ENCODE data around the gene IRS1.

Gene IRS1

GRCh38 chr2:226837334-226837733 lies 37.7 kb upstream of the IRS1 start:
- Histone ChIP-seq H4K20me1 (ENCODE audit: low read depth, low read length) (0 out of 2 replicates have a peak, but pooled peaks cover 7% of the 10 kb centered on the region), H3K79me2 (ENCODE audit: insufficient read depth, low read length) (peaks cover 65% of the 10 kb centered on the region), H3F3A (ENCODE audit: insufficient read depth) (peaks cover 31% of the 10 kb centered on the region), H3K27me3 (ENCODE audit: low read length) (no peaks in the 10 kb centered on the region), H2AFZ (ENCODE audit: low read depth, low read length, severe bottlenecking) (peak overlapping the region; percentile 60), H3K4me3 (ENCODE audit: insufficient read depth, low read length, poor library complexity, severe bottlenecking) (peak overlapping the region; percentile 90), H3K4me2 (ENCODE audit: low read depth, low read length, poor library complexity, severe bottlenecking) (peak overlapping the region; percentile 96), H3K9ac (ENCODE audit: low read length) (peak overlapping the region; percentile 99), H3K27ac (ENCODE audit: low read depth, low read length) (peak overlapping the region; percentile 97), H3K9me3 (ENCODE audit: insufficient read depth, low read length) (no peaks in the 10 kb centered on the region; the same call in 1 of the 2 replicates), H3K9me2 (replicated peaks; ENCODE audit: insufficient read depth, low read length) (no peaks in the 10 kb centered on the region), H3K36me3 (ENCODE audit: low read length) (peaks cover 26% of the 10 kb centered on the region)
- TF ChIP-seq EZH2phosphoT487 (conservative IDR thresholded peaks at IDR 0.05; ENCODE audit: low read length) (no peak), CTCF (IDR thresholded peaks at IDR 0.05; ENCODE audit: insufficient read depth, low read length, poor library complexity, severe bottlenecking) (no peak)

- 0 out of 2 replicates have a peak, but pooled peaks cover 14% of the 10 kb centered on the region for H4K20me1 ChIP-seq (ENCODE audit: low read depth, low read length)
- H3K9me3 ChIP-seq (ENCODE audit: insufficient read depth, low read length) = no peaks in the 10 kb centered on the region; the same call in 1 of the 2 replicates
- H3K4me2 ChIP-seq (ENCODE audit: low read depth, low read length, poor library complexity, severe bottlenecking) = peak overlapping the region; percentile 96
- peak overlapping the region; percentile 90 for H3K4me3 ChIP-seq (ENCODE audit: insufficient read depth, low read length, poor library complexity, severe bottlenecking)
- H3K36me3 ChIP-seq (ENCODE audit: low read length) = peaks cover 30% of the 10 kb centered on the region
- H2AFZ ChIP-seq (ENCODE audit: low read depth, low read length, severe bottlenecking) = no peak overlapping the region
- no peaks in the 10 kb centered on the region for H3K9me2 ChIP-seq (replicated peaks; ENCODE audit: insufficient read depth, low read length)
- TF ChIP-seq CTCF (IDR thresholded peaks at IDR 0.05; ENCODE audit: insufficient read depth, low read length, poor library complexity, severe bottlenecking) (no peak), EZH2phosphoT487 (conservative IDR thresholded peaks at IDR 0.05; ENCODE audit: low read length) (no peak)
- H3K79me2 ChIP-seq (ENCODE audit: insufficient read depth, low read length) = peaks cover 72% of the 10 kb centered on the region
- H3K27me3 ChIP-seq (ENCODE audit: low read length) = no peaks in the 10 kb centered on the region
- H3K9ac ChIP-seq (ENCODE audit: low read length) = peak overlapping the region; percentile 99
- H3F3A ChIP-seq (ENCODE audit: insufficient read depth) = peaks cover 39% of the 10 kb centered on the region
- peak overlapping the region; percentile 97 for H3K27ac ChIP-seq (ENCODE audit: low read depth, low read length)
Measured at GRCh38 chr2:226836548-226836885, 36.9 kb upstream of the IRS1 start.

- Histone ChIP-seq H3K9me3 (ENCODE audit: insufficient read depth, low read length) (no peaks in the 10 kb centered on the region), H3K4me2 (ENCODE audit: low read depth, low read length, poor library complexity, severe bottlenecking) (peak within 1 kb of the TSS; percentile 96), H4K20me1 (ENCODE audit: low read depth, low read length) (0 out of 2 replicates have a peak, but pooled peaks cover 14% of the 10 kb centered on the region), H3K79me2 (ENCODE audit: insufficient read depth, low read length) (peaks cover 78% of the 10 kb centered on the region), H2AFZ (ENCODE audit: low read depth, low read length, severe bottlenecking) (no peak within 1 kb of the TSS), H3K9ac (ENCODE audit: low read length) (peak within 1 kb of the TSS; percentile 99), H3K4me3 (ENCODE audit: insufficient read depth, low read length, poor library complexity, severe bottlenecking) (peak within 1 kb of the TSS; percentile 90), H3F3A (ENCODE audit: insufficient read depth) (peaks cover 44% of the 10 kb centered on the region), H3K27ac (ENCODE audit: low read depth, low read length) (peak within 1 kb of the TSS; percentile 97), H3K27me3 (ENCODE audit: low read length) (no peaks in the 10 kb centered on the region), H3K36me3 (ENCODE audit: low read length) (peaks cover 31% of the 10 kb centered on the region), H3K9me2 (replicated peaks; ENCODE audit: insufficient read depth, low read length) (no peaks in the 10 kb centered on the region)
- TF ChIP-seq CTCF (IDR thresholded peaks at IDR 0.05; ENCODE audit: insufficient read depth, low read length, poor library complexity, severe bottlenecking) = no peak
- no peak for TF ChIP-seq EZH2phosphoT487 (conservative IDR thresholded peaks at IDR 0.05; ENCODE audit: low read length)
Measured at GRCh38 chr2:226835796-226836547, 36.4 kb upstream of the IRS1 start, which contains the start of gene RHBDD1. Gene RHBDD1, plus strand, starts transcription at chr2:226836054. Its CDS starts 28,640 bp downstream, at chr2:226864694.

Measured in SU-DHL-6 (cell line).